ENCODE measurements around the gene RAB40B.

GRCh38 chr17:82734987-82735866, 36.7 kb upstream of the RAB40B start, which contains the start of gene FN3K:
- TF ChIP-seq CTCF (IDR thresholded peaks at IDR 0.05) (no peak), BCL3 (IDR thresholded peaks at IDR 0.05) (no peak), HMGXB4 (CRISPR knock-in tag; IDR thresholded peaks at IDR 0.05; ENCODE audit: borderline replicate concordance) (no peak), REST (IDR thresholded peaks at IDR 0.05) (no peak), JUN (IDR thresholded peaks at IDR 0.05) (peak in 1 of 2 experiments; percentile 70; a peak in 3 of 5 replicates), HOXA7 (CRISPR knock-in tag; IDR thresholded peaks at IDR 0.05) (no peak), POLR2A (IDR thresholded peaks at IDR 0.05; ENCODE audit: low read length) (peak; percentile 55), RAD21 (conservative IDR thresholded peaks at IDR 0.05 in 1 of 2, IDR thresholded peaks at IDR 0.05 in 1 of 2) (no peak), BHLHE40 (IDR thresholded peaks at IDR 0.05; ENCODE audit: low read depth, low read length) (no peak), EP300 (IDR thresholded peaks at IDR 0.05) (no peak), USF2 (IDR thresholded peaks at IDR 0.05) (peak; percentile 33; the same call in 1 of the 2 replicates), RNF2 (IDR thresholded peaks at IDR 0.05; ENCODE audit: borderline replicate concordance, low read depth) (no peak), ESRRA (IDR thresholded peaks at IDR 0.05; ENCODE audit: borderline replicate concordance, low read length) (no peak)
